DOHH2 (cell line): ENCODE measurements around the gene ST7.

Experiments
- EZH2phosphoT487 ChIP-seq: fragments of 200-600 bp; sonication (generic); IDR thresholded peaks from 2 replicates; pipeline ENCODE4 v1.6.1; 2017; ENCODE audit warnings: borderline replicate concordance, mild to moderate bottlenecking, antibody characterized with exemption, low read length, moderate library complexity, mixed read lengths
- TF ChIP-seq, protein P1 (sequence below): fragments of 200-600 bp; sonication (generic); IDR thresholded peaks from one replicate; pipeline ENCODE4 v1.5.1; 2014; ENCODE audit warnings: antibody characterized with exemption, mild to moderate bottlenecking, low read depth, low read length; ENCODE audit not compliant: poor library complexity, severe bottlenecking

DNA sequence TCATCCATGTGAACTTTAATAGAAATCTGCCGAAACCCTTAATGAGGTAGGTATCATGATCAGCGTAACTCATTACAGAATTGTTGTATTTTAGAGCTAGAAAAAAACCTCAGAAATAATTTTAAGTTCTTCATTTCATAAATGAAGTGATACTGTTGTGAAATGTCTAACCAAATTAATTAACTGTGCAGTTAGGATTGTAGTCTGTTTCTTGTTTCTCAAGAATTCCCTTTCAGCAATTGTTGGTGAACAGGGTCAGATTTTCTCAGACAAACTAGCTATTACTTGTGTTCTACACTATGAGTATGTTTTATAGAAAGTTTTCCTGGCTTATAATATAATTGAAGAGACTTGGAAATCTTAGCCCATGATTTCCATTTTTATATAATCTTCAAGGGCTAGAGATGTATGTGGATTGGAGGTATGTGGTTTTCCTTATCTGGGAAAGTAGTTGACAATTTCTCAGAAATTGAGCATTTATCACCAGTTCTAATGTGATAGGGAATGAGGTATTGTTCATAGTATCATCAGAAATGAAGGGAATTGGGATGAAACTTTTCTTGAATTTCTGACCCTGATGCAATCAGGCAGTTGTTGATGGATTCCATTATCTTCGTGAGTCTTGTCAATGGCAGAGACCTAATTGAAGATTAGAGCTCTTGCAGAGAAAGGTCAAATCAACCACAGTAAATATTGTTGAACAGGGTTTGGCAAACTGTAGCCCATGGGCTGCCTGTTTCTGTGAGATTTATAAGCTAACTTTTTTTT lies 55.0 kb downstream of the ST7 start:
- TF ChIP-seq, protein P1, sequence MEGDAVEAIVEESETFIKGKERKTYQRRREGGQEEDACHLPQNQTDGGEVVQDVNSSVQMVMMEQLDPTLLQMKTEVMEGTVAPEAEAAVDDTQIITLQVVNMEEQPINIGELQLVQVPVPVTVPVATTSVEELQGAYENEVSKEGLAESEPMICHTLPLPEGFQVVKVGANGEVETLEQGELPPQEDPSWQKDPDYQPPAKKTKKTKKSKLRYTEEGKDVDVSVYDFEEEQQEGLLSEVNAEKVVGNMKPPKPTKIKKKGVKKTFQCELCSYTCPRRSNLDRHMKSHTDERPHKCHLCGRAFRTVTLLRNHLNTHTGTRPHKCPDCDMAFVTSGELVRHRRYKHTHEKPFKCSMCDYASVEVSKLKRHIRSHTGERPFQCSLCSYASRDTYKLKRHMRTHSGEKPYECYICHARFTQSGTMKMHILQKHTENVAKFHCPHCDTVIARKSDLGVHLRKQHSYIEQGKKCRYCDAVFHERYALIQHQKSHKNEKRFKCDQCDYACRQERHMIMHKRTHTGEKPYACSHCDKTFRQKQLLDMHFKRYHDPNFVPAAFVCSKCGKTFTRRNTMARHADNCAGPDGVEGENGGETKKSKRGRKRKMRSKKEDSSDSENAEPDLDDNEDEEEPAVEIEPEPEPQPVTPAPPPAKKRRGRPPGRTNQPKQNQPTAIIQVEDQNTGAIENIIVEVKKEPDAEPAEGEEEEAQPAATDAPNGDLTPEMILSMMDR: no peak
- TF ChIP-seq EZH2phosphoT487: no peak
